SIG-M5 (cell line): ENCODE measurements around the gene PLEKHJ1.

Experiments
- DNase-seq: peaks from one replicate; lab custom pipeline; 2025; lab: John Stamatoyannopoulos, UW

Gene PLEKHJ1

GRCh38 chr19:2249010-2249866, 13.1 kb upstream of the PLEKHJ1 start, which contains the start of gene AMH:
AMH (plus strand) TSS chr19:2249323; CDS start chr19:2249333, 10 bp downstream.
- no peak for DNase-seq

- no peak for DNase-seq
These were observed 12.2 kb upstream of the PLEKHJ1 start for GRCh38 chr19:2248136-2249009.

GRCh38 chr19:2247433-2248101, 11.4 kb upstream of the PLEKHJ1 start:
- no peak for DNase-seq

- no peak for DNase-seq
These were observed 10.8 kb upstream of the PLEKHJ1 start for GRCh38 chr19:2246801-2247361.

- DNase-seq, result no peak
These were observed 10.0 kb upstream of the PLEKHJ1 start for GRCh38 chr19:2246014-2246620.

GRCh38 chr19:2245273-2245672, 9.1 kb upstream of the PLEKHJ1 start:
- no peak for DNase-seq

GRCh38 chr19:2244486-2244885, 8.4 kb upstream of the PLEKHJ1 start:
- no peak for DNase-seq

- no peak for DNase-seq
These were observed 7.9 kb upstream of the PLEKHJ1 start for GRCh38 chr19:2244125-2244411.

GRCh38 chr19:2243274-2244124, 7.4 kb upstream of the PLEKHJ1 start:
- no peak for DNase-seq

- no peak for DNase-seq
These were observed 6.7 kb upstream of the PLEKHJ1 start for GRCh38 chr19:2242816-2243215.

GRCh38 chr19:2242092-2242537, 6.0 kb upstream of the PLEKHJ1 start:
- no peak for DNase-seq

GRCh38 chr19:2240881-2241760, 5.0 kb upstream of the PLEKHJ1 start:
- no peak for DNase-seq

- no peak for DNase-seq
These were observed 3.9 kb upstream of the PLEKHJ1 start for GRCh38 chr19:2239771-2240770.

GRCh38 chr19:2239173-2239572, 3.0 kb upstream of the PLEKHJ1 start:
- no peak for DNase-seq

- no peak for DNase-seq
These were observed 1.7 kb upstream of the PLEKHJ1 start for GRCh38 chr19:2237869-2238153.

- no peak for DNase-seq
These were observed 1.1 kb upstream of the PLEKHJ1 start for GRCh38 chr19:2237051-2237868.

GRCh38 chr19:2236064-2236313, 140 bp downstream of the PLEKHJ1 start:
- DNase-seq, result no peak

GRCh38 chr19:2235381-2236063, 607 bp downstream of the PLEKHJ1 start:
- DNase-seq, result no peak
